K562 (cell line): Measurements from ENCODE around the gene E2F1. TPM values are rescaled to one million over a fixed set of nuclear protein-coding genes. Genes with fewer than 3 reads are reported as not detected.

Experiments used
- MGA ChIP-seq: fragments of 450-650 bp; IDR thresholded peaks from 2 replicates; pipeline ENCODE4 v1.6.1; 2016; ENCODE audit warnings: mild to moderate bottlenecking, moderate library complexity
- MIER1 ChIP-seq: fragments of 450-650 bp; IDR thresholded peaks from 2 replicates; pipeline ENCODE4 v1.6.1; 2016; ENCODE audit warnings: antibody characterized with exemption, mild to moderate bottlenecking, low read depth
- NFIC ChIP-seq: fragments of 450-650 bp; IDR thresholded peaks from 2 replicates; pipeline ENCODE4 v1.6.1; 2017; ENCODE audit warnings: mild to moderate bottlenecking, inconsistent platforms
- NFRKB ChIP-seq: fragments of 450-650 bp; IDR thresholded peaks from 2 replicates; pipeline ENCODE4 v1.6.1; 2016; ENCODE audit warnings: low read depth
- TRIM24 ChIP-seq, 2 experiments: fragments of 450-650 bp; IDR thresholded peaks; 2 replicates each; pipeline ENCODE4 v1.6.1; 2016
- ZNF79 ChIP-seq: fragments of 250-450 bp; sonication (Bioruptor Pico); IDR thresholded peaks from 2 replicates; pipeline ENCODE4 v1.4.0; 2020; ENCODE audit warnings: low read depth, mild to moderate bottlenecking, moderate library complexity
- polyA plus RNA-seq, 8 experiments: library from polyadenylated mRNA; depleted of rRNA in 4 of 8; stranded (reverse) in 5 of 8; unstranded in 3 of 8; fragments of >200 nt; fragmentation: Nextera tagmentation in 2 of 8; fragmentation: Illumina TruSeq in 1 of 8; extraction: Ambion mirVana in 2 of 8; extraction: Trizol in 1 of 8; gene quantifications; 2 replicates each; pipeline versions ENCODE4 v1.2.1 to v1.2.3, GENCODE V29; 2011 to 2014; ENCODE audit warnings: inconsistent platforms in 1 of 8, missing spikeins in 1 of 8
- total RNA-seq, 7 experiments: library from RNA; depleted of rRNA in 6 of 7; stranded (reverse); fragments of >200 nt in 6 of 7; fragmentation: Illumina TruSeq in 2 of 7; extraction: Trizol in 2 of 7; gene quantifications; 2 replicates each; pipeline versions ENCODE4 v1.2.1 to v1.2.3, GENCODE V29; 2011 to 2021; ENCODE audit warnings: low replicate concordance in 1 of 7

The E2F1 gene
- total and polyA plus RNA-seq, 9 of the 15 experiments (the other 6 are each of a cell fraction or from before 2014, with no cell fraction given): 0.14 to 30.6 (median 13.1) TPM

GRCh38 chr20:33686100-33686983 lies at the start of gene E2F1 (continued):
- peak; percentile 51 for TF ChIP-seq MGA
- TF ChIP-seq NFIC: no peak
- no peak for TF ChIP-seq MIER1
- no peak for TF ChIP-seq TRIM24 (IDR thresholded peaks at IDR 0.05)
- no peak for TF ChIP-seq NFRKB
- TF ChIP-seq ZNF79 (CRISPR knock-in tag): no peak
